ENCODE data around the gene TUFT1. TPM values are rescaled to one million over a fixed set of nuclear protein-coding genes. Genes with fewer than 3 reads are reported as not detected.

Gene TUFT1
- total and polyA plus RNA-seq, 2 of the 13 experiments (the other 11 are each of a cell fraction or from before 2014, with no cell fraction given), result 6.4 to 7.3 TPM

- no peak for TF ChIP-seq DRAP1 (CRISPR knock-in tag; IDR thresholded peaks at IDR 0.05)
- TF ChIP-seq KLF13 (CRISPR knock-in tag; IDR thresholded peaks at IDR 0.05), result 0 out of 2 replicates have a peak, but pooled peaks have one; percentile 45
- 0 out of 2 replicates have a peak, but pooled peaks have one; percentile 26 for TF ChIP-seq RXRA (CRISPR knock-in tag; IDR thresholded peaks at IDR 0.05)
- TF ChIP-seq MYPOP (CRISPR knock-in tag; IDR thresholded peaks at IDR 0.05), result no peak
- TF ChIP-seq IRF9 (CRISPR knock-in tag; IDR thresholded peaks at IDR 0.05; ENCODE audit: borderline replicate concordance), result 0 out of 2 replicates have a peak, but pooled peaks have one; percentile 45
- peak; percentile 12; the same call in 1 of the 2 replicates for TF ChIP-seq ZNF644 (CRISPR knock-in tag; IDR thresholded peaks at IDR 0.05; ENCODE audit: low read depth)
- peak; percentile 45; the same call in 1 of the 2 replicates for TF ChIP-seq WIZ (CRISPR knock-in tag; IDR thresholded peaks at IDR 0.05)
- 0 out of 2 replicates have a peak, but pooled peaks have one; percentile 54 for TF ChIP-seq THAP7 (CRISPR knock-in tag; IDR thresholded peaks at IDR 0.05)
- TF ChIP-seq KDM6A (CRISPR knock-in tag; IDR thresholded peaks at IDR 0.05; ENCODE audit: low read depth), result peak; percentile 58
- no peak for TF ChIP-seq SIX4 (CRISPR knock-in tag; IDR thresholded peaks at IDR 0.05)
- 0 out of 2 replicates have a peak, but pooled peaks have one; percentile 46 for TF ChIP-seq RXRB (CRISPR knock-in tag; IDR thresholded peaks at IDR 0.05; ENCODE audit: borderline replicate concordance)
- TF ChIP-seq ARID4A (CRISPR knock-in tag; IDR thresholded peaks at IDR 0.05; ENCODE audit: borderline replicate concordance), result peak; percentile 72; the same call in 1 of the 2 replicates
- TF ChIP-seq ZNF562 (CRISPR knock-in tag; IDR thresholded peaks at IDR 0.05; ENCODE audit: borderline replicate concordance), result no peak
- TF ChIP-seq REXO4 (CRISPR knock-in tag; IDR thresholded peaks at IDR 0.05; ENCODE audit: borderline replicate concordance), result no peak
- peak; percentile 48; the same call in 1 of the 2 replicates for TF ChIP-seq ZNF777 (CRISPR knock-in tag; IDR thresholded peaks at IDR 0.05)
- no peak for TF ChIP-seq REL (CRISPR knock-in tag; conservative IDR thresholded peaks at IDR 0.05)
- TF ChIP-seq ZNF549 (CRISPR knock-in tag; IDR thresholded peaks at IDR 0.05), result no peak
- 0 out of 2 replicates have a peak, but pooled peaks have one; percentile 17 for TF ChIP-seq MXD1 (CRISPR knock-in tag; IDR thresholded peaks at IDR 0.05)
- no peak for TF ChIP-seq NKX3-1 (CRISPR knock-in tag; IDR thresholded peaks at IDR 0.05)
- TF ChIP-seq PATZ1 (CRISPR knock-in tag; IDR thresholded peaks at IDR 0.05), result peak; percentile 37; the same call in 1 of the 2 replicates
These were observed 26.4 kb upstream of the TUFT1 start (continued) for GRCh38 chr1:151513626-151514121.
